GM18870 (cell line): ENCODE measurements around the gene NRL.

Experiments used
- ATAC-seq: cut with Tn5 transposase; IDR thresholded peaks from one replicate; pipeline ENCODE4 v1.9.1; 2021; ENCODE audit warnings: moderate library complexity; ENCODE audit not compliant: unreplicated experiment

NRL gene

DNA sequence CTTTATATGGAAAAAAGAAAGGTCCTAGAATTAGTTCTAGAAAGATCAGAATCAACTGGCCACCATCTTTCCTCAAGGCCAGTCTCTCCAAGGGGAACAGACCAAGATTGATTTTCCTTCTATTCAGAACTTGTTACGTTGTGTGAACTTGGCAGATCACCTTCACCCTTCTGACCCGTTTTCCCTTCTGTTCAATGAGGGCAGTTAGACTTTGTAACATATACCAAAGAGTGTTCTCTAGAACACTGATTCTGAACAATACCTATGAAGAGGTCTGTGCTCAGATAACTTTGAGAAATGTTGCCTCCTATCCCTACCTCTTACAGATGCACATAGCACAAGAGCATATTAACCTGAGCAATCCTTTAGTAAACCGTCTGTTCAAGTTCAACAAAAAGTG lies 31.3 kb downstream of the NRL start:
- ATAC-seq = no peak

DNA sequence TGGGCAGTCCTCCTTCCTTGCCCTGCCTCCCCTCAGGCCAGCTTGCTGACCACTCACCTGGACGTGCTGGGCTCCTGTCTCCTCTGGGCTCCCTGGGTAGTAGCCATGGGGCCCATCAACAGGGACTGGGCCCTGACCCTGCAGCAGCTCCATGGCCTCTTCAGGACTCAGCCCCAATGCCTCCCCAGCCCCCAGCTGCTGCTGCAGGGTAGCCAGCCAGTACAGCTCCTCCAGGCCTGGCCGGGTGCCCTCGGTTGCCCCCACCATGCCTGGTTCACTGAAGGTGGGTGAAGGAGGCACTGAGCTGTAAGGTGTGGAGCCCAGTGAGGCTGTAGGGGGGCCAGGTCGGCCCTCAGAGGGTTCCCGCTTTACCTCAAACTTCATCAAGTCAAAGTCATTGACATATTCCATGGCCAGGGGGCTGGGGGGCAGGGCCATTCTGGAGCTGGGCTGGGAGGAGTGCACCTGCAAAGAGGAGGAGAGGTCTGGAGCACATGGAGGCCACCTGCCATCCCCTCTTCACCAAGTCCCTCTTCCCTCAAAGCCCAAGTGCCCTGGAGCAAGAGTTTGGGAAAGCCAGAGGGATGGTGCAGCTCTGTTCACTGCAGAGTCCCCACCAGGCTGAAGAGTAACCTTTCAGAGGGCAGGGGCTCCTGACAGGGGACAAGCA lies 32.2 kb downstream of the NRL start:
- no peak for ATAC-seq

GRCh38 chr14:24081739-24082211 lies 33.0 kb downstream of the NRL start:
- no peak for ATAC-seq

GRCh38 chr14:24080888-24081738 lies 33.6 kb downstream of the NRL start:
- peak; percentile 80 for ATAC-seq

DNA sequence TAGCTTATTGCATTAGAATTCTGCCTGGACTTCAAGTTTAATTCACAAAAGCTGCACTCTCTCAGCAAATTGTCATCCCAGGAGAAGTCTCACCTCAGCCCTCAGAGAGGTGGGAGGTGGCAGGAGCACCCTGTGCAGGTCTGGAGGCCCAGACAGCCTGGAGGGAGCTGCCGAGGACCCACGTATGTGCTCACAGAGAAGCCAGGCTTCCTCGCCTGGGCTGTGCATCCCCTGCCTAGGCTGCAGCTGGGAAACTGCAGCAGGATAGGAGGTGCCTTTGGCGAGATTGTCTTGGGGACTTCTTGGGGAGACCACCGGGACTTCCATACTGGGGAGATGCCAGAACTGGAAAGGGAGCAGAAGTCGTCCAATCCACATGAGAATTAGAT lies 34.6 kb downstream of the NRL start:
- no peak for ATAC-seq

DNA sequence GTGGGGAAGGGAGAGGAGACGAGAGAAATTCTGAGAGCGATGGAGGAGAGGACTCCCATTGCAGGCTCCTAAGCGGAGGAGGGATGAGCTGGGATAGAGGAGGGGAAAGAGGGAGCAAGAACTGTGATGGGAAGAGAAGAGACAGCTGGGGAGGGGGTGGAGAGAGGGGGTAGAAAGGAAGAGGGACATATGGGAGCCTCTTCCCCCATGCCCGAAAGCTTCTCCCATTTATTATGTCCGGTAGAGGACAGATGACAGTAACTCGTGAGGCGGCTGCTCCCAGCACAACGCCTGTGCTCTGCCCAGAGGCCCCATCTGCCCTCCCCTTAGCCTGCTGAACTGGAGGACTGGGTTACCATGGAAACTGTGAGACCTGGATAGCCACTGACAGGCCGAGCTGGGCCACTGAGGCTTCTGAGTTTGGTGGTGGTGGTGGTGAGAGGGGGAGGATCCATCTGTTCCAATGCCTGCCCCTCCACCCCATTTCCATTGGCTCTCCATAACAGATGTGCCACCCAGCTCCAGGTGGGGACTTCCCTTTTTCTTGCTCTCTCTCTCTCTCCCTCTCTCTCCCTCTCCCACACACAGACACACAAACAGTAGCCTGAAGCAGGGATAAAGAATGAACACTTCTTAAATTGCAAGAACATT lies 35.1 kb downstream of the NRL start:
- ATAC-seq = no peak

DNA sequence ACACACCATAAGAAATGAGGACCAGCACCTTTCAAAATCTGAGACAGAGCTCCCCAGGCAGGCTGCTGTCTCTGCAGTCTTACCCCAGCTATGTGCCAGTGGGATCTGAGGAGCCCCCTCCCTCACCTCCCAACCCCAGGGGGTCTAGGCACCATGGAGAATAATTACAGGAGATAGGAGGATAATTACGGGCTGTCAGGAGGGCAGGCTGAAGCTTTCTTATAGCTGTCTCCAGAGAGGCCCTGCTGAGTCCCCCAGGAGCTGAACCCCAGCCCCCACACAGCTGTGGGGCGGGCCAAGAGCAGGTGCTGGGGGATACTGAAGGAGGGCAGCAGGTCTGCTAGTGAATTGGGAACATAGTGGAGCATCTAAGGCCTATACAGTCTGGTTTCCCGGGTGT lies 36.6 kb downstream of the NRL start:
- ATAC-seq = no peak

DNA sequence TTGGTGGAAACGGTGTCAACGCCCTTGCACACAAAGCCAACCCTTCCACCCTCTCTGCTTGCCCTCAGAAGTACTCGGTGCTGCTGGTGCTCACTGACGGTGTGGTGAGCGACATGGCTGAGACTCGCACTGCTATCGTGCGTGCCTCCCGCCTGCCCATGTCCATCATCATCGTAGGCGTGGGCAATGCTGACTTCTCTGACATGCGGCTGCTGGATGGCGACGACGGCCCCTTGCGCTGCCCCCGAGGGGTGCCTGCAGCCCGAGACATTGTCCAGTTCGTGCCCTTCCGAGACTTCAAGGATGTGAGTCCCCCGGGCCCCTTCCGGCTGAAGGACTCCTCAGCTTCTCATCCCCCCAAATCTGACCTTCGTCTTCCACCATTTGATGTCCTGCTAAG lies 37.7 kb downstream of the NRL start:
- no peak for ATAC-seq

DNA sequence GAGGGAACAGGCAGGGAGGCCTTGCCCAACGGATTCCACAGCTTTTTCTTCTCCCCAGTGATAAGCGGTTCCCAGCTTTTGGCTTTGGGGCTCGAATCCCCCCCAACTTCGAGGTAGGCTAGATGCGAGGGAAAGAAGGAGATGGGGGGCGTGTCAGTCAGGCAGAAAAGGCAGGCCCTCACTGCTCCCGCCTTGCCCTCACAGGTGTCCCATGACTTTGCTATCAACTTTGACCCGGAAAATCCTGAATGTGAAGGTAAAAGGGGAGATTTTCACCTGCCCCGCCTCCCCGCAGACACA lies 38.5 kb downstream of the NRL start:
- ATAC-seq = no peak

DNA sequence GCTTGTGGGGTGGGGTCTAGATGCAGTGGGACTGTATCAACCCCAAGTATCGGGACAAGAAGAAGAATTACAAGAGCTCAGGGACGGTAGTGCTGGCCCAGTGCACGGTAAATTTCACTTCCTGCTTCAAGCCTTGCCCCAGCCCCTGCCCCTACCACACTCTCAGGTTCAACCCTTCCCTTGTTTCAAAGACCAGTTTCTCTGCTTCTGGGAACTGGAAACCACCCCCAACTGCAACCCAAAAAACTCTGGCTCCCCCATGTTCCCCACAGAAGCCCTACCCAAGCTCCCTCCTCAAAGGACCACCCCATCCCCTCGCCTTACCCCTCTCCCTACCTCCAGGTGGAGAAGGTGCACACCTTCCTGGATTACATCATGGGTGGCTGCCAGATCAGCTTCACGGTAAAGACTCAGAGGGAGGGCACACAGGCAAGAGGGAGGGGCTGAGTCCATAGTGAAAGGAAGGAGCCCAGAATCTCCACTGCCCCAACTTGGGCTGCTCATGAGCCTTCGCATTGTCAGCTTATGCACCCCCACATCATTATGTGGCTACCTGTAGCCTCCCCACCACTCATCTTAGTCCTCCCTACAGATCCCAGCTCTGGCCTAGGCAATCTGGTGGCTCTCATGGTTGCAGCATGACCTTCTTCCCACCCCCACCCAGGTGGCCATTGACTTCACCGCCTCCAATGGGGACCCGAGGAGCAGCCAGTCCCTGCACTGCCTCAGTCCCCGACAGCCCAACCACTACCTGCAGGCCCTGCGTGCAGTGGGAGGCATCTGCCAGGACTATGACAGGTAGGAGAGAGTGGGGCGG lies 39.1 kb downstream of the NRL start:
- no peak for ATAC-seq

GRCh38 chr14:24074625-24075484 lies 39.9 kb downstream of the NRL start:
- no peak for ATAC-seq

DNA sequence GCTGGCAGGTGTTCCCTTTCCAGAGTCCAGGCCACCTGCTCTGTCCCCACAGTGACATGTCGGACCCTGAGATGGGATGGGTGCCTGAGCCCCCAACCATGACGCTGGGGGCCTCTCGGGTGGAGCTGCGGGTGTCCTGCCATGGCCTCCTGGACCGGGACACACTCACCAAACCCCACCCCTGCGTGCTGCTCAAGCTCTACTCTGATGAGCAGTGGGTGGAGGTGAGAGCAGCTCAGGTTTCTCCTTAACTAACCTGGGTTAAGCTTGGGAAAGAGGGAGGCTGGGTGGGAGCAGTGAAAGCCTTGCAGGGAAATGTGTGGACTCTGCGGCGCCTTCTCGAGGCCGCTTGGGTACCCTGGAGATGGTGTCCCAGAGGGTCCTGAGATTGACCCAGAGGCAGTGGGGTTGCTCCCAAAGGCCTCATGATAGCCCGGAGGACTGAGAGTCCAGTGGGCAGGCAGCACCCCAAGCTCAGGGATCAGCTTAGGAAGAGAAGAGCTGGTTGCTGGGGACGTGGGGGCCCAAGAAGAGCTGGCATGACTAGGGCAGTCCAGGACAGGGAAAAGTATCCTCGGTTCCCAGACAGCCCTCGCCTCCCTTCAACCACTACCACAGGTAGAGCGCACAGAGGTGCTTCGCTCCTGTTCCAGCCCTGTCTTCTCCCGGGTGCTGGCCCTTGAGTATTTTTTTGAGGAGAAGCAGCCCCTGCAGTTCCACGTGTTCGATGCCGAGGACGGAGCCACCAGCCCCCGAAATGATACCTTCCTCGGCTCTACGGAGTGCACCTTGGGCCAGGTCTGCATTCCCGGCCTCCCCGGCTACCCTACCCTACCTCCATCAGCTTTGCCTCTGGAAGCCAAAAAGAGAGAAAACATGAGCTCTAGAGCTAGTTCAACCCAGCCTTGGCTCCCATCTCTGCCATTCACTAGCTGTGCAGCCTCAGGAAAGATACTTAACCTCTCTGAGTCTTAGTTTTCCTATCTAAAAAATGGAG lies 41.6 kb downstream of the NRL start:
- no peak for ATAC-seq

- ATAC-seq = no peak
These were observed 42.3 kb downstream of the NRL start for GRCh38 chr14:24072436-24072835.

DNA sequence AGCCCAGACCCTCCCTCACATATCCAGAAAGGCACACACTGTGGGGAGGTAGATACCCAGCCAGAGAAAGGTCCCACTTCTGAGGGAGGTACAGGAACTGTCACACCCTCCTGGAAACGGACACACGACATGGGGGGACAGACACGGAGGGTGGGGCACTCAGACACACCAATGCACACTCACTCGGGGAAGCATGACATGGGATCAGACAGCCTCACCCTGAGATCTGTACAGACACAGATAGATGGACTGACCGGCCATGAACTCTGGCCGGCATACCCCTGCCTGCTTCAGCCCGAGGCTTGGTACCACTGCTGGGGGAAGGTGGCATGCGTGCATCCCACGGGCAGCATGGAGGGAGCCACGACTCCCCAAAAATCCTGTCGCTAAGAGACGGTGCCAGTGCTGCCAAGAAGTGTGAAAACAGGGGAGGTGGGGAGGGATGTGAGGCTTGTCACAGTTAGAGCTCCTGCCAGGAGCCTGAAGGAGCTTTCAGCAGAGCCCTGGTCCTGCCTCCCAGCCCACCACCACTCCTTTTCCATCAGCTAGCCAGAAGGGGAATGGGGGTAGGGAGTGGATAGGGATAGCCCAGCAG lies 42.8 kb downstream of the NRL start:
- ATAC-seq = no peak

DNA sequence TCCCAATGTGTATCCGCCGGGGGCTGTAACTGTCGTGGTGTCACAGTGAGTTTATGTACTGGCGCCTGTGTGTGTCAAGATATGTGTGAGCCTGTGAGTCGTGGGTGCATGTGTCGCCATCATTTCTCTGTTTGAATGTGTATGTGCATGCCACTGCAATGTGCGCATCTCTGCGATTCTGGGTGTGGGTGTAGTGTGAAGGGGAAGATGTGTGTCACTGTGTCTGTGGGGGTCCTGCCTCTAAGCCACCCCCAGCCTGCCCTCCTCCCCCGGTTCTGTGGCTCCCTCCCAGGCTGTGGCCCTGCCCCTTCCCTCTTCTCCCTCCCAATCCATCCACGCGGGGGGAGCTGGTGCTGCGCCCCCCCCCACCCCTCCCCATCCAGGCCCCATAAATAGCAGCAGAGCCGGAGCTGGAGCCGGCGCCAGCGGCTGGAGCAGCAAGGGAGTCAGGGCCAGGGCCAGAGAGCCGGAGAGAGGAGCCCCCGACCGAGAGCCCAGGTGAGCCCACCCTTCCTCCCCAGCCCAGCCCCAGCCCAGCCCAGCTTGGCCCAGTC lies 43.5 kb downstream of the NRL start, which contains the start of gene CPNE6:
Gene CPNE6 (plus strand): TSS at position 419 of the 554 bp plus-strand sequence. CDS start 1,375 bp downstream, outside the sequence.
- ATAC-seq = no peak

GRCh38 chr14:24070285-24071143 lies 44.2 kb downstream of the NRL start:
- no peak for ATAC-seq

- no peak for ATAC-seq
These were observed 45.4 kb downstream of the NRL start for GRCh38 chr14:24069411-24069735.
